Putamen (tissue), 1 donor: ENCODE measurements around the gene FAM120A.
"Not testable (repeated sequence)": the region's sequence is repeated elsewhere in the genome, so short reads cannot be mapped to it uniquely, and the experiment has no call there.

ENCODE experiments used
- DNase-seq: peaks from one replicate; pipeline ENCODE4 v3.0.0-alpha.2; 2016; ENCODE audit warnings: low spot score

The FAM120A gene

DNA sequence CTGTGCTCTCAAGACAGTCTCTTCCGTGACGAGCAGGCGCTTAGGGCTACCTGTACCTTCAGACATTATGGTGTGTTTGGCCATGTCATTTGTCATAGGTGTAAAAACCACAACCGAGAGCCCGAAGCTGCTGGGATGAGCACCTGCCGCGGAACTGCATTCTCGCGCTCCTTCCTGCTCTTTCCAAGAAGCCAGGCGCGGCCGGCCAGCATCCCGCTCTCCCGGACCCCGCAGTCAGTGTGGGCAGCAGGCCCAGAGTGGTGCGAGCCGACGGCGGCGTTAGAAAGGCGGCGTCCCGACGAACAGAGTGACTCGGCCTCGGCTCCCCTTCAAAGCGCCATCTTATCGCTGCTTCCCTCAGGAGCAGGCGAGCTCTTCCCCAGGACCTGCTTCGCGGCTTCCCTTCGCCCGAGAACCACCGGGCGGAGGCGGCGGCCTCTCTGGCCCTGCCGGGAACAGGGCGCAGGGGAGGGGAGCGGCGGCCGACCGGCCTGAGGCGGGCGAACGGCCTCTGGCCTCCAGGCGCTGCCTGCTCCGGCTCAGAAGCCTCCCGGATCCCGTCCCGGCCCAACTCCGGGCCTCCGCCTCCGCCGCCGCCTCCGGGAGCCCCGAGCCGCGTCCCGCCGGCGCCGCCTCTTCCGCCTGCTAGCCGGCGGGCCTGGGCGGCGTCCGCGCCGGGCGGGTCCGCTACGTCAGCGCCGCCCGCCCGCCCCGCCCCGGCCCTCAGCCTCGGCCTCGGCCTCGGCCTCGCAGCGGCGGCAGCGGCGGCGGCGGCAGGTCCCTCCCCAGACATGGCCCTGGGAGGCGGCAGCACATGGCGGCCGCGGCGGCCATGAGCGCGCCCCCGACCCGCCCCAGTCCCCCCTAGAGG lies at the start of gene FAM120A:
Gene FAM120A, plus strand, starts transcription at position 741 of the 871 bp plus-strand sequence. CDS start 231 bp downstream, outside the sequence.
- peak; percentile 83 for DNase-seq

GRCh38 chr9:93406371-93406770 lies 45.1 kb upstream of the FAM120A start:
- DNase-seq: no peak

DNA sequence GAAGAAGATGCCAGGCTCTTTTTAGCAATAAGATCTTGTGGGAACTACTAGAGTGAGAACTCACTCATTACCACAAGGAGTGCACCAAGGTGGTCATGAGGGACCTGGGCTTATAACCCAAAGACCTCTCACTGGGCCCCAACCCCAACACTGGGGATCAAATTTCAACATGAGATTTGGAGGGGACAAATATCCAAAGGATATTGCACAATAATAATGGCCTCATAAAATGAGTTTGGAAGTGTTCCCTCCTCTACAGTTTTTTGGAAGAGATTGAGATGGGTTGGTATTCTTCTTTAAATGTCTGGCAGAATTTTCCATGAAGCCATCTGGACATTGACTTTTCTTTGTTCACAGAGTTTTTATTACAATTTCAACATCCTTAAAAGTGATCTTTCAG lies 38.0 kb upstream of the FAM120A start:
- no peak for DNase-seq

- DNase-seq: no peak
These were observed 36.3 kb upstream of the FAM120A start for GRCh38 chr9:93415176-93415690.

DNA sequence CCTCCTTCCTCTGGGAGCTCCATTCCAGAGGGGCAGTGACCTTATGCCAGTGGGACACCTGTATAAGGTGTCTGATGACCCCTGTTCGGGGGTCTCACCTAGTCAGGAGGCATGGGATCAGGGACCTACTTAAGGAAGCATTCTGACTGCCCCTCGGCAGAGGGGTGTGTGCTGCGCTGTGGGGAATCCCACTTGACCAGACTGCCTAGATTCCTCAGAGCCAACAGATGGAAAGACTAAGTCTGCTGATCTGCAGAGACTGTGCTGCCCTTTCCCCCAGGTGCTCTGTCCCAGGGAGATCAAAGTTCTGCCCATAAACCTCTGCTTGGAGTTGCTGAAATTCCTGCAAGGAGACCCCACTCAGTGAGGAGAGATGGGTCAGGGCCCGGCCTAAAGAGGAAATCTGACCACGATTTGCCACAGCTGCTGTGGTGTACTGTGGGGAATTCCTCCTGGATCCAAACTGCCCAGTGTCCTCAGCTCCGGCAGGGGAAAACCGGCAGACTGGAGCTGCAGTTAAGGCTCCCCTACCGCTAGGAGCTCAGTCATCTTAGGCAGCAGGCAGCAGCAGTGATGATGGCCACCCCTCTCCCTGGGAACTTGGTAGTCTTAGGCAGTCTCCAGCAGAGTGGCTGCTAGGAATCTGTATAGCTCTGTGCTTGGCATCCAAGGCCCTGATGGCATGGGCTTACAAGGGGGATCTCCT lies 34.8 kb upstream of the FAM120A start:
- DNase-seq: no peak

DNA sequence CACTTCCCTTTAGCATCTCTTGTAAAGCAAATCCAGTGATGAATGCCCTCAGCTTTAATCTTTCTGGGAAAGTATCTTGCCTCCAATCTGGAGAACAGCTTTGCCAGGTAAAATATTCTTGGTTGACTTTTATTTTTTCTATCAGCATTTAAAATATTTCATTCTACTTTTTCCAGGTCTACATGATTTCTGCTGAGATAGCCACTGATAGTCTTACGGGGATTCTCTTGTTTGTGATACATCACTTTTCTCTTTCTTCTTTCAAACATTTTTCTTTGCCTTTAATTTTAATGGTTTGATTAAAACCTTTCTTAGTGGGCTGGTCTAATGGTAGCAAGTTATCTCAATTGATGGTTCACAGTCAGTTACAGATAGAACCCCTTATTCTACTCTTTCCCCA lies 33.9 kb upstream of the FAM120A start:
- DNase-seq: no peak

DNA sequence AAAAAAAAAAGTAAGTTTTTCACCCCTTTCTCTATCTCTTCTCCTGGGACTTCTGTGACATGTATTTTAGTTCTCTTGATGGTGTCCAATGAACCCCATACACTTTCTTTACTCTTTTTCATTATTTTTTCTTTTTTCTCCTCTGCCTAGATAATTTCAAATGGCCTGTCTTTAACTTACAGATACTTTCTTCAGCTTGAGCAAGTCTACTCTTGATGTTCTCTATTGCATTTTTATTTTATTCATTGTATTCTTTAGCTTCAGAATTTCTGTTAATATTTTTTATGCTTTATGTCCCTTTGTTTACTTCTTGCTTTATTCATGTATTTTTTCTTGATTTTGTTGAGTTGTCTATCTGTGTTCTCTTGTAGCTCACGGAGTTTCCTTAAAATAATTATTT lies 32.5 kb upstream of the FAM120A start:
- no peak for DNase-seq

DNA sequence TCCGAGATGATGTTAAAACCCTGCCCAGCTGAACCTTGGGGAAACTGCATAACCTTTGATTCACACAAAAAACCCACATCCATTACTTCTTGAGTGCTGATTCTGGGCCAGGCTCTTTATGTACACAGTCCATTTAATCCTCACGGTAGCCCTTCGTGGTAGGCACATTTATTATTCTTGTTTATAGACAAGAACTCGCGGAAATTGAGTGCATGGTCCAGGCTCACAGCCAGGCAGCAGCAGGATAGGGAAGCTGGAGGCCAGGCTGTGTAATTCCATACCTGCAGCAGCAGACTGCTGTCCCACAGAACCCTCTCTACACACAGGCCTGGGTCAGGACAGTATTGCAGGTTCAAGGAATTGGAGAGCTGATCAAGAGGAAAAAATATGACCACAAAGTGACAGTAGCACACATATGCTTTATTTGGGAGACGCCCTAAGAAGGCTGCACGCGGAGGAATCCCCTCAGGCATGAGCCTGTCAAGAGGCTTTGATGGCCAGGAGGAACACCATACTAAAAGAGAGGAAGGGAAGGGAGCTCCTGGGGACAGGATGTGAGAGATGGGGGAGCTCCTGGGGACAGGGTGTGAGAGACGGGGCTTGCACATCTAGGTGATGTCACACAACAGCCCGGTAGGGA lies 28.4 kb upstream of the FAM120A start:
- no peak for DNase-seq

DNA sequence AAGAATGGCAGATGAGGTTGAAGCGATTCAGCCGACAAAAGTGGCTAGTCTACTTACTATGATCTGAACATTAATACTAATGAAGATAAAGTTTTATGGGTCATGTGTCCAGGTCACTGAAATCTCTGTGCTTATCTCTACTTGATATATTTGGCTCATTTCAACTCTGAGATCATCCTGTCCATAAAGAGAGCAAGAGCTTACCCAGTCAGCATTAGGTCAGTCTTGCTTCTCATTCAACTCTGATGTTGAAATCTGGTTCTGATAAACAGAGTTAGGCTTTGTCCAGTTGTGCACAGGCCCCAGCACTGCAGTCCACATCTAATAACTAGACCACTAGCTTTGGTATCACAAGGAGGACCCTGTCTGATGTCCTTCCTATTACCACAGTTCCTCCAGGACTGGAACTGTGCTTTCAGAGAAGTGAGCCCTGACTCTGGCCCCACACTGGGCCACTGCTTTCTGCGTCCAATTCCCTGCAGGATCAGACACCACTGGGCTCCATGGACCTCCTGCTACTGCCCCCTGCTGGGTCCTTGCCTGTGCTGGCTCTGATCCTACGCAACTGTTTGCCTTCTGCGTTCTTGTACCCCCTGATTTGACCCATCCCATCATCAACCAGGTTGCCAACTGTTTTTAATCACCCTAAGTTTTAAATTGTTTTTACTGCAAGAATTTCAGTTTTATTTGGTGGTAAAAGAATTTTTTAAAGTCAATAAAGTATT lies 23.7 kb upstream of the FAM120A start:
- no peak for DNase-seq

DNA sequence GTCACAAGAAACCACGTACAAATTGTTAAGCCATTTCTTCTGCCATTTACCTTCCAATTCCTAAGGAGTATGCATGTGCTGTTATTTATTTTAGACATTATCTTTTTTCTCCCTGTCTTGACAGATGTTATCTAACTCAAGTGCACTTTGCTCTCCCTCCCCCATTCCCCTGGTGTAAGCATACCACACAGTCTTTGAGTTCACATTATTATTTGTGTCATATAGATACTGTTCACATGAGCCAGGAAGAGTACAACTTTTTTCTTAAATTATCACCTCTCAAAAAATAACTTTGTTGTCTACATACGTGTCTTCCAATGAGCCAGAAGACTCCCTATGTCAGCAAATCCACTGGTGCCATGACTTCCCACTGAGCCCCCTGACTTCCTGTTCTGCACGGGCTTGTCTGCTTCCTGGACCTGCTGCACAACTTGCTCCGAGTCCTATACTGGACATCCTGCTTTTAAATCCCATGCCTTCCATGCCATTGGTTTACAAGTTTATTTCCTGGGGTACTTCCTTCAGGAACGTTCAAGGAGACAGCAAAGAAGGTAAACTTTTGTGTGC lies 19.9 kb upstream of the FAM120A start:
- no peak for DNase-seq

DNA sequence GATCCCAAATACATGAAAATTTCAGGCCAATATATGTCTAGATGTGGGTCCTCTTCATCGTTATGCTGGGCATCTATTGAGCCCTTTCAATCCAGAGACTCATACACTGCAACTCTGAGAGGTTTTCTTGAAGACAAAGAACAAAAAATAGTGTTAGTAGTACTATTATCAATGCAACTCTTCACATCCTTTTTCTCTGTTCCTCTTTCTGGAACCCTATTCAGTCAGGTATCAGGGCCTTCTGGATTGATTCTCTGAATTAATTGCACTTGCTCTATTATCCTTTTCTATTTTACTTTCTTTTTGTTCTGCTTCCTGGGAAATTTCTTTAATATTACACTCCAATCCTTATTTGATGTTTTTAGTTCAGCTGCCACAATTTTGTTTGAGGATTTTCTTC lies 18.5 kb upstream of the FAM120A start:
- DNase-seq: no peak

- DNase-seq: no peak
These were observed 17.4 kb upstream of the FAM120A start for GRCh38 chr9:93434056-93434455.

- DNase-seq: no peak
These were observed 16.1 kb upstream of the FAM120A start for GRCh38 chr9:93435386-93435785.

DNA sequence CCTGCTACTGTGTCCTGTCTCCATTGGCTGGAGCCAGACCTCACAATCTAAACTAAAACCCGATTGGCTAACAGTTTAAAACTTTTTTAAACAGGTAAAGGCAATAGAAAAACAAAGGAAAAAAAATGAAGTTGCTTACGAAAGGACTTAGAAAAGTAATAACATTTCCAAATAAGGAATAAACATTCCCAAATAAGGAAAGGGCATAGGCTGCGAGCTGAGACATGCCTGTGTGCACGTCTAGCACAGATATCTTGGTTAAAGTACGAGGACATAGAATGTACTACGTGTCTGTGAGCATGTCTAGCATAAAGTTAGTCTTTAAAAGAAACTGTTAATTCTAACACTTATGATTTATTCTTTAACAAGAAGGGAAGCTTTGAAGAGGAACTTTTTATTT lies 15.3 kb upstream of the FAM120A start:
- DNase-seq: no peak

DNA sequence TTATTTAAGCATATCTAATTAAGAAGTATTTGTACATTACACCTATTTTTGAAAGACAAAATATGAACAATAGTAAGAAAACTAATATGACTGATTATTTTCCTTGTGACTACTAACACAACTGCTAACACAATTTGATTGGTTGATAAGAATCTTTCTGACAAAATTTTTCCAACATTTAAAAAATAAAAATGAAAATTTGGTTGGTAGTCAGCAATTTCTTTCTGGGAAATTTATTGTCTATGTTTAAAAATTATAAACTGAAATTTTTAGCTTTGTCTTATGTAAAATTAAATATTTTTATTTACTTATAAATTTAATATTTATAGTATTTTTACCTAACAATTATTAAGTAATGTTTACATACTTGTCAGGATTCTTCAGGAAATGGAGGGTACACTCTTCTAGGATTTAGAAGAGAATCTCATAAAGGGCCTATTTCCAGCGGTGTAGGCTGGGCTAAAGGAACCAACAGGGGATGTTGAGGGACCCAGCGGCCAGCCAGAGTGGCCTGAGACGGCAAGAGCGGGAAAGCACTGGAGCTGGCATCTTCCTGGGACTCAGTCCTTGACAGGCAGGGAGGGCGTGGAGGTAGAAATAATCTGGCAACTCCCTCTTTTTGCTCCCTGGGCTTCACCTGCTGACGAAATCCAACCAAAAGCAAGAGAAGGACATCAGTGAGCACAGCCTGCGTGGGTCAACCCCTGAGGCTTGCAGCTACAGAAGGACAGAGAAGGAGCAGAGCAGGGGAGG lies 14.7 kb upstream of the FAM120A start:
- no peak for DNase-seq

DNA sequence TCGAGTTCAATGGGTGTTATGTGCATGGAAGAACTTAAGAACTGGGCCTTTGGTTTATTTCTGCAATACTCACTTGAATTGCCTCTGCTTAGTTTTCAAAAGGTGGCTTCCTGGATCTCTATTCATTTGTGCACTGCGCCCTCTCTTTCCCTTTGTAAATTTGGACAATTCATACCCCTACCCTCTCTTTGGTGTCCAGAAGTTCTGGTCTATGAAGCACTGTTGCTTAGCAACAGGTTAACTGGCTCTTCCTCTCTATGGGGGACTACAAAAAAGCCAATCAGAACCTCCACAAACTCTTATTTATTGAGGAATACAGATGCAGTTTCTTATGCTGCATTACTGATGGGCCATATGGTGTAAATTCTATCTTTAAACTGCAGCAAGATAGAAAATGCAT lies 13.5 kb upstream of the FAM120A start:
- DNase-seq: no peak

- DNase-seq: not testable (repeated sequence)
These were observed 12.2 kb upstream of the FAM120A start for GRCh38 chr9:93439301-93439700.

GRCh38 chr9:93440896-93441580 lies 10.4 kb upstream of the FAM120A start:
- DNase-seq: no peak

- no peak for DNase-seq
These were observed 5.4 kb upstream of the FAM120A start for GRCh38 chr9:93446073-93446472.

GRCh38 chr9:93447655-93448054 lies 3.8 kb upstream of the FAM120A start:
- DNase-seq: no peak
